Measurements from ENCODE around the gene HPGD. TPM values are rescaled to one million over a fixed set of nuclear protein-coding genes. Genes with fewer than 3 reads are reported as not detected.

HPGD gene
- polyA plus RNA-seq, 1 donor (not counting 4 experiments of a cell fraction or from before 2014, with no cell fraction given): 0.75 TPM

- Histone ChIP-seq H3K27ac (ENCODE audit: control insufficient read depth, insufficient read depth, low read length) (peak overlapping the region; percentile 77), H3K4me1 (ENCODE audit: control insufficient read depth, extremely low read depth, insufficient read depth, low read length) (peaks cover 26% of the 10 kb centered on the region), H3K9me1 (ENCODE audit: control insufficient read depth, extremely low read depth, insufficient read depth, low read length) (no peaks in the 10 kb centered on the region), H3K9ac (ENCODE audit: control insufficient read depth, extremely low read depth, insufficient read depth, low read length) (no peak overlapping the region), H3K79me2 (ENCODE audit: control insufficient read depth, insufficient read depth, low read length) (no peaks in the 10 kb centered on the region), H3K9me3 (ENCODE audit: control insufficient read depth, low read depth, low read length) (no peaks in the 10 kb centered on the region), H3K36me3 (ENCODE audit: control insufficient read depth in 2 of 2, extremely low read depth in 1 of 2, insufficient read depth in 2 of 2, low read length in 2 of 2) (no peaks in the 10 kb centered on the region), H2AFZ (ENCODE audit: control insufficient read depth, low read length) (peak overlapping the region; percentile 11), H3K27me3 (ENCODE audit: control insufficient read depth, extremely low read depth, insufficient read depth, low read length) (no peaks in the 10 kb centered on the region), H3K4me2 (ENCODE audit: control insufficient read depth, extremely low read depth, insufficient read depth, low read depth, low read length) (no peak overlapping the region), H4K20me1 (ENCODE audit: control insufficient read depth, extremely low read depth, insufficient read depth, low read length) (no peaks in the 10 kb centered on the region), H3K4me3 (ENCODE audit: control insufficient read depth in 2 of 3, extremely low read depth in 1 of 3, insufficient read depth in 2 of 3, low read depth in 1 of 3, low read length in 3 of 3) (no peak overlapping the region)
- FAIRE-seq (no peak), DNase-seq (ENCODE audit: low read depth, low spot score) (no peak)
- dilution Hi-C loops (cut with MboI; ENCODE audit: extremely low pct_ligation_motif_present, low sequenced_read_pairs): no loop called here
- TF ChIP-seq CTCF (optimal IDR thresholded peaks at IDR 0.05 in 1 of 3, IDR thresholded peaks at IDR 0.05 in 1 of 3, conservative IDR thresholded peaks at IDR 0.05 in 1 of 3; ENCODE audit: extremely low read depth in 1 of 3, insufficient read depth in 2 of 3, low read length in 3 of 3) (no peak), EZH2 (IDR thresholded peaks at IDR 0.05; ENCODE audit: low read length) (no peak)
Measured at GRCh38 chr4:174539571-174539970, 17.3 kb upstream of the HPGD start.

DNA sequence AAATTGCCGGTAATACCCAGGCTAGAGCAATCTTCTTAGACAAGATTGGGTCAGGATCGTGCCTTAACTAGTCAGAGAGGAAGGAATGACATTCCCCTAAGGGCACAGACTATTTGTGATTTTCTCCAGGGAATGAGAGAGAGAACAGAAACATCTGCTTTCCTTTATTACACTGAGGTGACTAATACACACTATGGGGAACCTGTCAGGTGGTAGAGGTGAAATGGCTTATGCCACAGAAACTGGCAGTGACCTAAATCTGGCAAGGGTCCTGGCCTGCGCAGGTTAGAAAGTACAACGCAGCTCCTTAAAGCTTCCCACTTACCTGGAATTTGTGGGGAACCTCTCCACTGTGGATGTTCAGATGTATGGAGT is 16.6 kb upstream of the HPGD start:
- no peaks in the 10 kb centered on the region for H3K9me1 ChIP-seq (ENCODE audit: control insufficient read depth, extremely low read depth, insufficient read depth, low read length)
- peak; percentile 96 for FAIRE-seq
- H3K79me2 ChIP-seq (ENCODE audit: control insufficient read depth, insufficient read depth, low read length): no peaks in the 10 kb centered on the region
- no peaks in the 10 kb centered on the region for H3K36me3 ChIP-seq (ENCODE audit: control insufficient read depth in 2 of 2, extremely low read depth in 1 of 2, insufficient read depth in 2 of 2, low read length in 2 of 2)
- peak; percentile 90 for DNase-seq (ENCODE audit: low read depth, low spot score)
- H3K4me3 ChIP-seq (ENCODE audit: control insufficient read depth in 2 of 3, extremely low read depth in 1 of 3, insufficient read depth in 2 of 3, low read depth in 1 of 3, low read length in 3 of 3): peak overlapping the region in 2 of 3 experiments; percentile 36
- H3K9me3 ChIP-seq (ENCODE audit: control insufficient read depth, low read depth, low read length): no peaks in the 10 kb centered on the region
- no peaks in the 10 kb centered on the region for H4K20me1 ChIP-seq (ENCODE audit: control insufficient read depth, extremely low read depth, insufficient read depth, low read length)
- TF ChIP-seq EZH2 (IDR thresholded peaks at IDR 0.05; ENCODE audit: low read length) (no peak), CTCF (optimal IDR thresholded peaks at IDR 0.05 in 1 of 3, IDR thresholded peaks at IDR 0.05 in 1 of 3, conservative IDR thresholded peaks at IDR 0.05 in 1 of 3; ENCODE audit: extremely low read depth in 1 of 3, insufficient read depth in 2 of 3, low read length in 3 of 3) (no peak)
- peak overlapping the region; percentile 56 for H2AFZ ChIP-seq (ENCODE audit: control insufficient read depth, low read length)
- peak overlapping the region; percentile 83 for H3K4me2 ChIP-seq (ENCODE audit: control insufficient read depth, extremely low read depth, insufficient read depth, low read depth, low read length)
- H3K9ac ChIP-seq (ENCODE audit: control insufficient read depth, extremely low read depth, insufficient read depth, low read length): peak overlapping the region; percentile 43
- H3K4me1 ChIP-seq (ENCODE audit: control insufficient read depth, extremely low read depth, insufficient read depth, low read length): peaks cover 26% of the 10 kb centered on the region
- dilution Hi-C loops (cut with MboI; ENCODE audit: extremely low pct_ligation_motif_present, low sequenced_read_pairs): no loop called here
- peak overlapping the region; percentile 77 for H3K27ac ChIP-seq (ENCODE audit: control insufficient read depth, insufficient read depth, low read length)
- no peaks in the 10 kb centered on the region for H3K27me3 ChIP-seq (ENCODE audit: control insufficient read depth, extremely low read depth, insufficient read depth, low read length)

Data from keratinocyte (primary cell).